Measurements from ENCODE around the gene PRKRIP1. TPM values are rescaled to one million over a fixed set of nuclear protein-coding genes. Genes with fewer than 3 reads are reported as not detected.

PRKRIP1 gene
- total RNA-seq, 1 experiment from 2014 or later: 38.8 TPM

DNA sequence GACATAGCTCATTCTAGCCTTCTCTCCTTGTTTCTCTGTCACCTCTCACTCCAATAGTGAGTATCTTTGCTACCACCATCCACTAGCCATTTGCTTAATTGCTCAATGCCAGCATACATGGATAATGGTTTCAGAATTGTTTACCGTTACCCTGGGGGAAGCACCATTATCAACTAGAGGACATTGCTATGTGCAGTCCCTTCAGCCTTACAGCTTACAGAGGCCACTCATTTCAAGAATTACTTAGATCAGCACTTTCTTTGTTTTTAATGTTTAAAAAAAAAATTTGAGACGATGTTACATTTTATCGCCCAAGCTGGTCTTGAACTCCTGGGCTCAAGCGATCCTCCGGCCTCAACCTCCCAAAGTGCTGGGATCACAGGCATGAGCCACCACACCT lies 22.4 kb downstream of the PRKRIP1 start:
- H3K36me3 Mint-ChIP-seq (ENCODE audit: insufficient read depth in 1 of 3, low read depth in 3 of 3): peaks cover 13 to 65% (median 56%) of the 10 kb centered on the region in 3 experiments
- H3K79me1 ChIP-seq (ENCODE audit: insufficient read depth, low read depth, low read length, poor library complexity, severe bottlenecking): no peaks in the 10 kb centered on the region
- no peaks in the 10 kb centered on the region for H3K27me3 Mint-ChIP-seq (ENCODE audit: low read depth)
- H3K4ac ChIP-seq (ENCODE audit: low read depth, low read length): no peak overlapping the region
- no peak overlapping the region for H3K4me2 ChIP-seq (ENCODE audit: insufficient read depth, insufficient read length, low read length)
- no peak overlapping the region for H2AK5ac ChIP-seq (ENCODE audit: insufficient read length, low read length)
- H3K27me3 ChIP-seq (ENCODE audit: insufficient read depth, low read length): no peaks in the 10 kb centered on the region
- H3K23ac ChIP-seq (ENCODE audit: insufficient read length, low read depth, low read length): no peak overlapping the region
- H2BK120ac ChIP-seq (ENCODE audit: low read depth, low read length, poor library complexity, severe bottlenecking): no peak overlapping the region
- H3K79me2 ChIP-seq (ENCODE audit: insufficient read depth, low read length): no peaks in the 10 kb centered on the region
- no peaks in the 10 kb centered on the region for H3K4me1 ChIP-seq (ENCODE audit: insufficient read depth, low read length)
- H4K91ac ChIP-seq (ENCODE audit: insufficient read length, low read depth, low read length): no peak overlapping the region
- H3K9ac ChIP-seq (ENCODE audit: extremely low read depth, insufficient read length, low read length): no peak overlapping the region
- H3K23me2 ChIP-seq (ENCODE audit: insufficient read length, low read depth, low read length, poor library complexity, severe bottlenecking): no peaks in the 10 kb centered on the region
- H4K20me1 ChIP-seq (ENCODE audit: control insufficient read depth, insufficient read depth, insufficient read length): no peaks in the 10 kb centered on the region
- no peak overlapping the region for H4K5ac ChIP-seq (ENCODE audit: insufficient read length, low read depth, low read length)
- no peak overlapping the region for H2AFZ ChIP-seq (ENCODE audit: low read length)
- no peak overlapping the region for H3K14ac ChIP-seq (ENCODE audit: insufficient read depth, low read length)
- H2BK15ac ChIP-seq (ENCODE audit: low read depth, low read length): no peak overlapping the region
- no peak overlapping the region for H3K4me3 Mint-ChIP-seq
- no peak overlapping the region for H2BK20ac ChIP-seq (ENCODE audit: low read depth, low read length, poor library complexity, severe bottlenecking)
- no peak overlapping the region for H3K27ac ChIP-seq (ENCODE audit: insufficient read length, low read depth, low read length)
- DNase-seq: no peak
- H2BK12ac ChIP-seq (ENCODE audit: insufficient read length, low read depth, low read length): no peak overlapping the region
- H3K9me3 Mint-ChIP-seq: no peaks in the 10 kb centered on the region
- no peak overlapping the region for H3T11ph ChIP-seq (ENCODE audit: low read length)
- no peak overlapping the region for H2BK5ac ChIP-seq (ENCODE audit: insufficient read length, low read length)
- H3K27ac Mint-ChIP-seq: no peak overlapping the region
- no peak overlapping the region for H3K18ac ChIP-seq (ENCODE audit: insufficient read length, low read depth, low read length)
- TF ChIP-seq, protein P1, sequence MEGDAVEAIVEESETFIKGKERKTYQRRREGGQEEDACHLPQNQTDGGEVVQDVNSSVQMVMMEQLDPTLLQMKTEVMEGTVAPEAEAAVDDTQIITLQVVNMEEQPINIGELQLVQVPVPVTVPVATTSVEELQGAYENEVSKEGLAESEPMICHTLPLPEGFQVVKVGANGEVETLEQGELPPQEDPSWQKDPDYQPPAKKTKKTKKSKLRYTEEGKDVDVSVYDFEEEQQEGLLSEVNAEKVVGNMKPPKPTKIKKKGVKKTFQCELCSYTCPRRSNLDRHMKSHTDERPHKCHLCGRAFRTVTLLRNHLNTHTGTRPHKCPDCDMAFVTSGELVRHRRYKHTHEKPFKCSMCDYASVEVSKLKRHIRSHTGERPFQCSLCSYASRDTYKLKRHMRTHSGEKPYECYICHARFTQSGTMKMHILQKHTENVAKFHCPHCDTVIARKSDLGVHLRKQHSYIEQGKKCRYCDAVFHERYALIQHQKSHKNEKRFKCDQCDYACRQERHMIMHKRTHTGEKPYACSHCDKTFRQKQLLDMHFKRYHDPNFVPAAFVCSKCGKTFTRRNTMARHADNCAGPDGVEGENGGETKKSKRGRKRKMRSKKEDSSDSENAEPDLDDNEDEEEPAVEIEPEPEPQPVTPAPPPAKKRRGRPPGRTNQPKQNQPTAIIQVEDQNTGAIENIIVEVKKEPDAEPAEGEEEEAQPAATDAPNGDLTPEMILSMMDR (conservative IDR thresholded peaks at IDR 0.05): no peak
- no peaks in the 10 kb centered on the region for H3K9me3 ChIP-seq (ENCODE audit: control insufficient read depth, low read depth, low read length)
- no CpG with 5 or more reads among the region's 5 CpGs for WGBS (ENCODE audit: extremely low coverage, insufficient read length, low lambda C conversion rate)
- peaks cover 3 to 5% of the 10 kb centered on the region in 2 experiments; a peak in 3 of 4 replicates for H3K4me1 Mint-ChIP-seq
- H3K56ac ChIP-seq (ENCODE audit: insufficient read length, low read depth, low read length): no peak overlapping the region
- no peak overlapping the region for H4K8ac ChIP-seq (replicated peaks; ENCODE audit: insufficient read length, low read depth, low read length)

Data from H9 (cell line).